Measurements from ENCODE around the gene BRDT.

BRDT gene

GRCh38 chr1:91980663-91981062 lies 31.5 kb downstream of the BRDT start:
- DNase-seq (ENCODE audit: low spot score): no peak
- TF ChIP-seq CTCF (IDR thresholded peaks at IDR 0.05; ENCODE audit: extremely low read depth, missing control alignments): no peak

- no peak for TF ChIP-seq CTCF (IDR thresholded peaks at IDR 0.05; ENCODE audit: extremely low read depth, missing control alignments)
- DNase-seq (ENCODE audit: low spot score): no peak
Measured at GRCh38 chr1:91981996-91982609, 32.9 kb downstream of the BRDT start.

DNA sequence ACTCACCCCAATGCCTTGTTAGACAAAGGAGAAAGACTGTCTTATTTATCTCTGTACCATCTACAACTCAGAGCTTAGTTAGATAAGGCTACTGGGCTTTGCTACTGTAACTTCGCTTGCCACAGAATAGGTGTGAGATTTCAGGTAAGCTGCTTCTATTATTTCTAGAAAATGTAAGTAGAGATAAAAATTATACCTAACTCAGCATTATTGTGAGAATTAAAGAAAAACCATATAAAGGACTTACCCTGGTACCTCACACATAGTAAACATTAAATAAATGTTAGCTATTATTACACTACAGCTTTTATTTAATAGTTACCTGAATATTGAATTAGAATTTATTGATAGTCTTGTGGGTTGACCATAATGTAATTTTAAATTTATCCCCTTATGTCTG lies 44.1 kb downstream of the BRDT start:
- TF ChIP-seq CTCF (IDR thresholded peaks at IDR 0.05; ENCODE audit: extremely low read depth, missing control alignments): no peak
- no peak for DNase-seq (ENCODE audit: low spot score)

DNA sequence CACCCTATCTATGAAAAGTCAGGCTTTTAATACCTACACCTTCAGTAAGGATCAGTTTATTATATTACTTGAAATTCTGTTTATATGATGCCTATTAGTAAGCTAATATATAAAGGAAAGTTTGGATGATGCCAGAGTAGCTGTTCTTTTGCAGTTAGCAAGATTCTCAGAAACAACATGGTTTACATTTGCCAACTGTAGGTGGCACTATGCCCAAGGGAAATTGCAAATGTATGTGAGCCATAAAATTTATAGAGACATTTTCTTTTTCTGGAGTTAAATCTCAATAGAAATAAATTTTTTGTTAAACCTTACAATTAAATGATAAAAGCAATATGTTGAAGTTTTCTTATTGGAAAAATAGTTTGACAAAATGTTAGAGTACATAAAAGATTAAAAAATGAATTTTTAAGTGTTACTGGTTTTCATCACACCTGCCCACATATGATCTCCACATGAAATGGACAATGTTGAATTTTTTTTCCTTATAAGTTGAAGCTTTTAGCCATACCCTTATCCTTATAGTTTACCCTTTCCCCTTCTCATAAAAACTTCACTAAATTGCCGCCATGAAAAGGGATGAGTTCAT lies 48.5 kb downstream of the BRDT start:
- DNase-seq (ENCODE audit: low spot score): peak; percentile 24
- peak; percentile 33 for TF ChIP-seq CTCF (IDR thresholded peaks at IDR 0.05; ENCODE audit: extremely low read depth, missing control alignments)

GRCh38 chr1:92004129-92004528 lies 54.9 kb downstream of the BRDT start:
- no peak for TF ChIP-seq CTCF (IDR thresholded peaks at IDR 0.05; ENCODE audit: extremely low read depth, missing control alignments)
- no peak for DNase-seq (ENCODE audit: low spot score)

DNA sequence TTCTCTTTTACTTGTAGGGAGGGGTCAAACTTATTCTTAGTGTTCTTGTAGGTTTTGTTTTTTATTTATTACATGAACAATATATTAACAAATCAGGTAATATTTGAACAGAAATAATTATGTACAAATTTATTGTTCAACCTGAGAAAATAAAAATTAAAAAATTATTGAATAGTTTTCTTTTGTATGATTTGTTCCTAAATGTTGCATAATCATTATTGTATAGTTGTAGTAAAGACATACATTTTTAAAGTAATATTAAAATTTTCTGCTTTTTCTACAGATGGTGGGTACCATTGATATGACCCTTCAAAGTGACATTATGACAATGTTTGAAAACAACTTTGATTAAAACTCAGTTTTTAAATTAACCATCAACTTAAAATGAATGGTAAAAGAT lies 64.7 kb downstream of the BRDT start:
- TF ChIP-seq CTCF (IDR thresholded peaks at IDR 0.05; ENCODE audit: extremely low read depth, missing control alignments): no peak
- DNase-seq (ENCODE audit: low spot score): no peak

- no peak for TF ChIP-seq CTCF (IDR thresholded peaks at IDR 0.05; ENCODE audit: extremely low read depth, missing control alignments)
- DNase-seq (ENCODE audit: low spot score): no peak
Measured at GRCh38 chr1:92016720-92017316, 67.6 kb downstream of the BRDT start.

Measured in GM20000 (cell line).